Activated CD4-positive, alpha-beta T cell treated with anti-CD3 and anti-CD28 coated beads, Interleukin-2, amount 10 ng/mL, durations not matched to agents 7 days and 5 days (primary cell): Measurements from ENCODE around the gene ZNRF1. TPM values are rescaled to one million over a fixed set of nuclear protein-coding genes. Genes with fewer than 3 reads are reported as not detected.
"Not testable (repeated sequence)": the region's sequence is repeated elsewhere in the genome, so short reads cannot be mapped to it uniquely, and the experiment has no call there.

Experiments used
- CTCF ChIA-PET: fragments of 350-600 bp; sonication (Branson Sonifier 250); formaldehyde crosslinking; loops from one replicate; lab custom pipeline; 2021; ENCODE audit warnings: antibody characterized with exemption; lab: Charles Lee
- POLR2A ChIA-PET: fragments of 350-600 bp; sonication (Branson Sonifier 250); formaldehyde crosslinking; loops from one replicate; lab custom pipeline; 2021; ENCODE audit warnings: antibody characterized with exemption; lab: Charles Lee
- DNase-seq: peaks from one replicate; pipeline ENCODE4 v3.0.0-alpha.2; 2020
- H3K27ac Mint-ChIP-seq: one replicate; pipeline ENCODE4 v1.8.0; 2021; ENCODE audit warnings: mild to moderate bottlenecking, moderate library complexity, mixed read lengths
- H3K27me3 Mint-ChIP-seq: one replicate; pipeline ENCODE4 v1.8.0; 2021; ENCODE audit warnings: mixed read lengths
- H3K36me3 Mint-ChIP-seq: one replicate; pipeline ENCODE4 v1.8.0; 2021; ENCODE audit warnings: low read depth, mixed read lengths
- H3K4me1 Mint-ChIP-seq: one replicate; pipeline ENCODE4 v1.8.0; 2021; ENCODE audit warnings: mixed read lengths
- H3K4me3 Mint-ChIP-seq: one replicate; pipeline ENCODE4 v1.8.0; 2021; ENCODE audit warnings: mild to moderate bottlenecking, moderate library complexity, mixed read lengths
- H3K9me3 Mint-ChIP-seq: one replicate; pipeline ENCODE4 v1.8.0; 2021; ENCODE audit warnings: mixed read lengths
- total RNA-seq, 2 experiments: library from RNA; stranded (reverse); gene quantifications; one replicate each; pipeline ENCODE4 v1.2.3, GENCODE V29; 2021

The ZNRF1 gene
- total RNA-seq, 2 experiments from 2014 or later, result 16.1 to 16.3 TPM

- CTCF ChIA-PET, result interaction anchor here (0.9 to 1.2 kb wide), 2 partner anchors 9 to 82 kb away, joined by 3 to 4 read pairs; partner anchors contain the start of gene ZNRF1
- H3K4me3 Mint-ChIP-seq, H3K27ac Mint-ChIP-seq, POLR2A ChIA-PET, H3K9me3 Mint-ChIP-seq, DNase-seq, H3K36me3 Mint-ChIP-seq, H3K27me3 Mint-ChIP-seq, H3K4me1 Mint-ChIP-seq: not testable (repeated sequence)
Measured at GRCh38 chr16:74989864-74990263, 9.0 kb upstream of the ZNRF1 start.

GRCh38 chr16:74990832-74991231, 8.0 kb upstream of the ZNRF1 start:
- Mint-ChIP-seq H3K36me3 (no peaks in the 10 kb centered on the region), H3K9me3 (no peaks in the 10 kb centered on the region), H3K27me3 (peaks cover 9% of the 10 kb centered on the region), H3K27ac (no peak overlapping the region), H3K4me3 (no peak overlapping the region), H3K4me1 (no peaks in the 10 kb centered on the region)
- POLR2A ChIA-PET, result interaction anchor here (0.7 kb wide), 1 partner anchor 15 kb away, joined by 3 read pairs; no protein-coding TSS in a partner anchor
- CTCF ChIA-PET, result no interaction called here
- DNase-seq, result no peak

- no peak for DNase-seq
- Mint-ChIP-seq H3K9me3 (no peaks in the 10 kb centered on the region), H3K4me3 (no peak overlapping the region), H3K4me1 (no peaks in the 10 kb centered on the region), H3K36me3 (no peaks in the 10 kb centered on the region), H3K27me3 (peaks cover 13% of the 10 kb centered on the region), H3K27ac (no peak overlapping the region)
- ChIA-PET POLR2A (interaction anchor here (0.7 kb wide), 1 partner anchor 15 kb away, joined by 3 read pairs; no protein-coding TSS in a partner anchor), CTCF (no interaction called here)
Measured at GRCh38 chr16:74991268-74991592, 7.6 kb upstream of the ZNRF1 start.

DNA sequence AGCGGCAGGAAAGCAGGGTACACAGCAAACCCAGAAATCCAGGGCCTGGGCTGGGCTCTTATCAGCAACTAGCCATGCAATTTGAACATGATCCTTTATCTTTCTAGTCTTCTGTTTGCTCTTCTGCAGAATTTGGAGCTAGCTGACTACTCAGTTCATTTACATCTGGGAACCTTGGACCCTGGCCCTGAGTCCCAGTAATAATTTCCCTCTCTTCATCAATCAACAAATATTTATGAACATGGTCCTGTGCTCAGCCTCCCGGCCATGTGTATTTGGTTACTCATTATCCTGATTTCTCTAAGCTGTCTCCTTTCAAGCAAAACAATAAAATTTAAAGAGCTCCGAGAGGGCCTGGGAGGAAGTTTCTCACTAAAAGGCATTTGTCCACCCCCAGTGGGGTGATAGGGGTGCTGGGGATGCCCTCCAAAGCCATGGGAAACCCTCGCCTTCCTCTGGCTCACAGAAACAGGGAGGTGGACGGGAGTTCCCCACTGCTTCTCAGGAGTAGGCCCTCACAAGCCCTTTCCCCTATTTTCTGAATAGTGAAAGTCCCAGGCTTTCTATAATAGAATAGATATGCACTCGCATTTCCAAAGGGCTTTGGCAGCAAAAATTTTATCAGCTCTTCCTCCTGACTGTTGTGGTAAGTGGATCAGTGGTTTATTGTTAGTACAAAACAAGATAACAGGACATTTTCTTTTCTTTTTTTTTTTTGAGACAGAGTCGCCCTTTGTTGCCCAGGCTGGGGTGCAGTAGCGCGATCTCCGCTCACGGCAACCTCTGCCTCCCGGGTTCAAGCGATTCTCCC, 7.0 kb upstream of the ZNRF1 start:
- H3K27ac Mint-ChIP-seq, result no peak overlapping the region
- no peaks in the 10 kb centered on the region for H3K4me1 Mint-ChIP-seq
- no peak overlapping the region for H3K4me3 Mint-ChIP-seq
- CTCF ChIA-PET, result interaction anchor here (0.6 to 2.5 kb wide), 2 partner anchors 120 to 366 kb away, joined by 3 to 12 read pairs; no protein-coding TSS in a partner anchor
- POLR2A ChIA-PET, result no interaction called here
- H3K36me3 Mint-ChIP-seq, result no peaks in the 10 kb centered on the region
- no peaks in the 10 kb centered on the region for H3K9me3 Mint-ChIP-seq
- H3K27me3 Mint-ChIP-seq, result peaks cover 17% of the 10 kb centered on the region
- DNase-seq, result no peak

DNA sequence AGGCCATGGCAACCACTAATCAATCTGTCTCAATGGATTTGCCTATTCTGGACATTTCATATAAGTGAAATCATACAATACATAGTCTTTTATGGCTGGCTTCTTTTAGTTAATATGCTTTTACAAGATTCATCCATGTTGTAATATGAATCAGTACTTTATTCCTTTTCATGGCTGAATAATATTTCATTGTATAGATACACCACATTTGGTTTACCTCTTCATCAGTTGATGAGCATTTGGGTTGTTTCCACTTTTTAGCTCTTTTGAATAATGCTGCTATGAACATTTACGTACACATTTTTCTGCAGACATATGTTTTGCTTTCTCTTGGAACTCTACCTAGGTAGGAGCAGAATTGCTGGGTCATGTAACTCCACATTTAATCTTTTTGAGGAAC, 2.8 kb upstream of the ZNRF1 start:
- ChIA-PET POLR2A (no interaction called here), CTCF (interaction anchor here (0.6 to 4.7 kb wide), 2 partner anchors 74 to 115 kb away, joined by 3 to 84 read pairs; no protein-coding TSS in a partner anchor)
- H3K36me3 Mint-ChIP-seq, result no peaks in the 10 kb centered on the region
- peaks cover 18% of the 10 kb centered on the region for H3K4me1 Mint-ChIP-seq
- peaks cover 18% of the 10 kb centered on the region for H3K27me3 Mint-ChIP-seq
- no peak overlapping the region for H3K27ac Mint-ChIP-seq
- DNase-seq, result no peak
- no peak overlapping the region for H3K4me3 Mint-ChIP-seq
- H3K9me3 Mint-ChIP-seq, result no peaks in the 10 kb centered on the region

DNA sequence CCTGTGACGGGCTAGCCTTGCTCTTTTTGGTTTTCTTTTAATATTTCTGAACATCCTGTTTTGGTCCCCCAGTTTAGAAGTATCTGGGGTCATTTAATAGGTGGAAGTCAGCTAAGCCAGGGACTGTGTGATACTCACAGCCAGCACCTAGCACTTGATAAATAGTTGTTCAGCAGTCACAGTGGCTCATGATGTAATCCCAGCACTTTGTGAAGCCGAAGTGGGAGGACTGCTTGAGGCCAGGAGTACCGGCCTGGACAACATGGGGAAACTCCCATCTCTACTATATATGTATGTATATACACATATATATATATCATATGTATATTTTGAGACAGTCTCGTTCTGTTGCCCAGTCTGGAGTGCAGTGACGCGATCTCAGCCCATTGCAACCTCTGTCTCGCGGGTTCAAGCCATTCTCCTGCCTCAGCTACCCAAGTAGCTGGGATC, 1.8 kb upstream of the ZNRF1 start:
- Mint-ChIP-seq H3K4me3 (no peak overlapping the region), H3K9me3 (no peaks in the 10 kb centered on the region), H3K4me1 (peaks cover 26% of the 10 kb centered on the region), H3K27ac (no peak overlapping the region), H3K27me3 (peaks cover 18% of the 10 kb centered on the region), H3K36me3 (no peaks in the 10 kb centered on the region)
- no peak for DNase-seq
- ChIA-PET POLR2A (no interaction called here), CTCF (interaction anchor here (0.8 to 4.7 kb wide), 3 partner anchors 14 to 133 kb away, joined by 3 to 84 read pairs (median 17); no protein-coding TSS in a partner anchor)

- H3K4me3 Mint-ChIP-seq, result peak overlapping the region; percentile 73
- H3K36me3 Mint-ChIP-seq, result peaks cover 4% of the 10 kb centered on the region
- peak overlapping the region; percentile 77 for H3K27ac Mint-ChIP-seq
- no peaks in the 10 kb centered on the region for H3K9me3 Mint-ChIP-seq
- CTCF ChIA-PET, result interaction anchor here (1.0 to 4.7 kb wide), 7 partner anchors 10 to 132 kb away, joined by 4 to 84 read pairs (median 10); partner anchors contain the start of gene WDR59
- POLR2A ChIA-PET, result no interaction called here
- peaks cover 16% of the 10 kb centered on the region for H3K27me3 Mint-ChIP-seq
- peaks cover 32% of the 10 kb centered on the region for H3K4me1 Mint-ChIP-seq
- no peak for DNase-seq
Measured at GRCh38 chr16:74999219-74999608, 390 bp downstream of the ZNRF1 start.

DNA sequence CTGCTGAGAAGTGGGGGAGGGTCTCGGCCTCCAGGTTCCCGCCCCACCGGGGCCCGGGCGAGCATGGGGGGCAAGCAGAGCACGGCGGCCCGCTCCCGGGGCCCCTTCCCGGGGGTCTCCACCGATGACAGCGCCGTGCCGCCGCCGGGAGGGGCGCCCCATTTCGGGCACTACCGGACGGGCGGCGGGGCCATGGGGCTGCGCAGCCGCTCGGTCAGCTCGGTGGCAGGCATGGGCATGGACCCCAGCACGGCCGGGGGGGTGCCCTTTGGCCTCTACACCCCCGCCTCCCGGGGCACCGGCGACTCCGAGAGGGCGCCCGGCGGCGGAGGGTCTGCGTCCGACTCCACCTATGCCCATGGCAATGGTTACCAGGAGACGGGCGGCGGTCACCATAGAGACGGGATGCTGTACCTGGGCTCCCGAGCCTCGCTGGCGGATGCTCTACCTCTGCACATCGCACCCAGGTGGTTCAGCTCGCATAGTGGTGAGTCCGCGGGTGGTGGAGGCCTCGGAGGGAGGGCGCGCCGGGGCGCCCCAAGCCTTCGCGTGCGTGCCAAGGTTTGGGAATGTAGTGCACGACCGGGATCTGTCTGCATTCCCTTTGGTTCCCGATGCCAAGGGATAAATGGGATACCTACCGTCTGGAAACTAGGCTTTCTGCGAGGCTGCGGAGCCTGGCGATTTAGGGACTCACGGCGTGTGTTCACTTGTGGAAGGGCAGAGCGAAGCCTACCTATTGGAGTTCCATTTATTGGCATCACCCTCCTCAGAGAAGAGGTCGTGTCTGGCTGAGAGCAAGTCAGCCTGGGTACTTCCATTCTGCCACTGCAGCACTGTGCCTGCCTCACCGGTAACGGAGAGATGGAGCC, 1.0 kb downstream of the ZNRF1 start:
- POLR2A ChIA-PET, result no interaction called here
- Mint-ChIP-seq H3K27ac (peak overlapping the region; percentile 77), H3K36me3 (peaks cover 4% of the 10 kb centered on the region), H3K9me3 (no peaks in the 10 kb centered on the region), H3K4me3 (peak overlapping the region; percentile 79), H3K27me3 (peaks cover 16% of the 10 kb centered on the region), H3K4me1 (peaks cover 32% of the 10 kb centered on the region)
- peak; percentile 74 for DNase-seq
- CTCF ChIA-PET, result interaction anchor here (0.6 to 4.7 kb wide), 7 partner anchors 14 to 1000 kb away, joined by 3 to 84 read pairs (median 6); partner anchors contain the start of gene WDR59

GRCh38 chr16:75000481-75001081, 1.8 kb downstream of the ZNRF1 start:
- POLR2A ChIA-PET, result no interaction called here
- Mint-ChIP-seq H3K36me3 (peaks cover 4% of the 10 kb centered on the region), H3K9me3 (no peaks in the 10 kb centered on the region), H3K27me3 (peaks cover 16% of the 10 kb centered on the region), H3K4me3 (peak overlapping the region; percentile 79), H3K4me1 (peaks cover 32% of the 10 kb centered on the region), H3K27ac (no peak overlapping the region)
- DNase-seq, result no peak
- CTCF ChIA-PET, result interaction anchor here (0.6 to 4.7 kb wide), 5 partner anchors 63 to 1001 kb away, joined by 3 to 84 read pairs (median 3); no protein-coding TSS in a partner anchor

DNA sequence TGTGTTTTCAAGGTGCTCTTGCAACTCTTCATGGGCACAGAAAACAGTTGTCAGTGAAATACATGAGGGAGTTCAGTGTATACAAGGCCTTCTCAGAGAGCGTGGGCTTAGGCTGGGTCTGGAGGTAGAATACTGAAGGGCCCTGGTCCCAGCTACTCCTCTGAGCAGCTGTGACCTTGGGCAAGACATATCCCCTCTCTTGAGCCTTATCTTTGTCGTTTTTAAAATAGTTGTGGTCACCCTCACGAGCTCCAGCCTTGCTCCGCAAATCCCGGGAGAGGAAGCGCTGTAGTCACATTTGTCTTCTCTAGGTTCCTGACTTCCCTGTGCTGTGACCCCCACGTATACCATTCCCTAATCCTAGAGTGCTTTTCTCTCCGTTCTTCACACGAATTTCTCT, 3.6 kb downstream of the ZNRF1 start:
- H3K27ac Mint-ChIP-seq, result no peak overlapping the region
- H3K4me1 Mint-ChIP-seq, result peaks cover 32% of the 10 kb centered on the region
- peaks cover 5% of the 10 kb centered on the region for H3K27me3 Mint-ChIP-seq
- H3K36me3 Mint-ChIP-seq, result peaks cover 6% of the 10 kb centered on the region
- ChIA-PET CTCF (interaction anchor here (0.5 to 2.3 kb wide), 4 partner anchors 9 to 109 kb away, joined by 3 to 6 read pairs (median 4); no protein-coding TSS in a partner anchor), POLR2A (no interaction called here)
- no peaks in the 10 kb centered on the region for H3K9me3 Mint-ChIP-seq
- no peak overlapping the region for H3K4me3 Mint-ChIP-seq
- no peak for DNase-seq

DNA sequence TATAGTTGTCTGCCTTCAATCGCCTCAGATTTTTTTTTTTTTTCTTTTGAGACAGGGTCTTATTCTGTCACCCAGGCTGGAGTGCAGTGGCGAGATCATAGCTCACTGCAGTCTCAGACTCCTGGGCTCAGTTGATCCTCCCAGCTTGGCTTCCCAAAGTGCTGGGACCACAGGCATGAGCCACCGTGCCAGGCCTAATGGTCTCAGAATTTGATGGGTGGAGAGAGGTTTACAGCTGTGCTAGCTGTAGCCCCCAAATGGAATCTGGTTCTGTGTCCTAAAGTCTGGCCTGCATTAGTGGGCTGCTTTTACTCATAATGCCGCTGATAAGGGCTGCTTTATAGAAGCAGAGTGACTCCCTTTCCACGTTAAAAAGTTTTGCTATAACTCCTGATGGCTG, 5.1 kb downstream of the ZNRF1 start:
- no peaks in the 10 kb centered on the region for H3K9me3 Mint-ChIP-seq
- CTCF ChIA-PET, result interaction anchor here (1.0 to 1.7 kb wide), 2 partner anchors 81 to 107 kb away, joined by 3 to 8 read pairs; no protein-coding TSS in a partner anchor
- DNase-seq, result no peak
- peaks cover 10% of the 10 kb centered on the region for H3K36me3 Mint-ChIP-seq
- no peak overlapping the region for H3K27ac Mint-ChIP-seq
- POLR2A ChIA-PET, result no interaction called here
- H3K27me3 Mint-ChIP-seq, result peaks cover 5% of the 10 kb centered on the region
- H3K4me3 Mint-ChIP-seq, result no peak overlapping the region
- peaks cover 27% of the 10 kb centered on the region for H3K4me1 Mint-ChIP-seq

- H3K36me3 Mint-ChIP-seq, result peaks cover 11% of the 10 kb centered on the region
- H3K27ac Mint-ChIP-seq, result no peak overlapping the region
- no peak for DNase-seq
- POLR2A ChIA-PET, result no interaction called here
- H3K4me1 Mint-ChIP-seq, result peaks cover 30% of the 10 kb centered on the region
- CTCF ChIA-PET, result interaction anchor here (1.0 to 1.7 kb wide), 3 partner anchors 51 to 107 kb away, joined by 3 to 8 read pairs (median 3); no protein-coding TSS in a partner anchor
- H3K4me3 Mint-ChIP-seq, result no peak overlapping the region
- H3K27me3 Mint-ChIP-seq, result peaks cover 5% of the 10 kb centered on the region
- no peaks in the 10 kb centered on the region for H3K9me3 Mint-ChIP-seq
Measured at GRCh38 chr16:75004460-75004859, 5.6 kb downstream of the ZNRF1 start.
